Measurements from ENCODE around the gene STK16.
A peak's percentile ranks its signal among the peaks of the same experiment; 100 is the strongest.
"Not testable (repeated sequence)": the region's sequence is repeated elsewhere in the genome, so short reads cannot be mapped to it uniquely, and the experiment has no call there.

The STK16 gene

DNA sequence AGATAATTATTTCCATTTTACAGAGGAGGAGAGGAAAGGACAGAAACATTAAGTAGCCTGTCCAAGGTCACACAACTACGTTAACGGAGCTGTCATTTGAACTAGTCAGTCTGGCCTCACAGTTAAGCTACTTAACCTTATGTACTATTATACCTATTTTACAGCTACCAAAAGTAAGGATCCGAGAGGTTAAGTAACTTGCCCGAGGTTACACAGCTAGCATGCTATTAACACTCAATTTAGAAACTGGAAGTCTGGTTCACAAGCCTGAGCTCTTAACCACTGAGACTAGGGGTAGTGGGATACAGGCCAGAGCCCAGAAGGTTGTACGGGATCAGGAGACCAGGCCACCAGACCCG is 511 bp upstream of the STK16 start:
- DNase-seq = no peak

GRCh38 chr2:219245899-219246230 is 586 bp downstream of the STK16 start:
- DNase-seq = no peak

GRCh38 chr2:219246559-219246958 is 1.3 kb downstream of the STK16 start:
- no peak for DNase-seq

DNA sequence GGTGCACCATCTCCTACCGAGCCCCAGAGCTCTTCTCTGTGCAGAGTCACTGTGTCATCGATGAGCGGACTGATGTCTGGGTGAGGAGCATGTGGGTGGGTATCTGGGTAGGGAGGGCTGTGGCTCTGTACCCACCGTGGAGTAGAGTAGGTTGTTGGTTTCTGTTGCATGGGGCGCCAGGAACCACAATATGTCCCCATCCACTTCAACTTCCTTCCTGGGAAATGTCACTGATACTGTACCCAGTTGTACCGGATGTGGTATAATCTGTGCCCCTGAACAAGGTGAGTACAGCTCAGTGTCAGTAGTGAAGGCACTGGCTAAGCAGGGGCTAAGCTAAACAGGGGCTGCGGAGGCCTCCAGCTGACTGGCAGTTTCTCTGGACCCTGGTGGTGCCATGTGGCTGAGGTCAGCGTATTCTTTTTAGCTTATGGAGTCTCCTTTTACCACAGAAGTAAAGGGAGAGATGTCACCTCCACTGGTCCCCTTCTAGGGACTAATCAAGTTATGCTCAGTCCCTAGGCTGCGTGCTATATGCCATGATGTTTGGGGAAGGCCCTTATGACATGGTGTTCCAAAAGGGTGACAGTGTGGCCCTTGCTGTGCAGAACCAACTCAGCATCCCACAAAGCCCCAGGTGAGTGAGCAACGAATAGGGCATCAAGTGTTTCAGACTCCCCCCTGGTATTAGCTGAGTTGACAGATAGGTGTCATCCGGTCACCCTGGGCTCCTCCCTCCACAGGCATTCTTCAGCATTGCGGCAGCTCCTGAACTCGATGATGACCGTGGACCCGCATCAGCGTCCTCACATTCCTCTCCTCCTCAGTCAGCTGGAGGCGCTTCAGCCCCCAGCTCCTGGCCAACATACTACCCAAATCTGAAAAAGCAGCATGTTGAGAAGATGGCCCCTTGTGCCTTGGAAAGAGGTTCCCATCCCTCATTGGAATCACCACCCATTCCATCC is 2.7 kb downstream of the STK16 start:
- DNase-seq = peak in 2 of 4 experiments; percentile 29 to 37

GRCh38 chr2:219248845-219249202 is 3.5 kb downstream of the STK16 start:
- DNase-seq = no peak

GRCh38 chr2:219249203-219249980 is 4.1 kb downstream of the STK16 start:
- DNase-seq = peak; percentile 30 to 63 (median 45)

- peak in 3 of 4 experiments; percentile 13 to 45 (median 27) for DNase-seq
Observed at GRCh38 chr2:219250049-219250781, 4.9 kb downstream of the STK16 start.

DNA sequence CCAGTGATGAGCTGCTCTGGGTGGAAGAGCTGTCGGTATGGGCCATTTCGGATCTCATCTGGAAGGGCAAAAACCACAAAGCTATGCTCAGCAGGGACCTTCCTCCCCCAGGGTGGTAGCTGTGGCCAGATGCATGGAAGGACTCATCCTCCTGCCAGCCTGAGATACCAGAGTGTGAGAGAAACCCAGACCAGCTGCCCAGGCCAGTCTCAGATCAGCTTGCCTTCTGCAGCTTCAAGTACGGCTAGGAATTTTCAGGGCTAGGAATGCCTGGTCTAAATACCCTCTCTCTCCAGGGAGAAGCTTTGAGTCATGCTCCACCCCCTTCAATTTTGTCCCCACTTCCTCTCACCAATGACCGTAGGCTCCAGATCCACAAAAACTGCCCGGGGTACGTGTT is 6.4 kb downstream of the STK16 start:
- DNase-seq = peak in 3 of 4 experiments; percentile 16 to 32 (median 20)

DNA sequence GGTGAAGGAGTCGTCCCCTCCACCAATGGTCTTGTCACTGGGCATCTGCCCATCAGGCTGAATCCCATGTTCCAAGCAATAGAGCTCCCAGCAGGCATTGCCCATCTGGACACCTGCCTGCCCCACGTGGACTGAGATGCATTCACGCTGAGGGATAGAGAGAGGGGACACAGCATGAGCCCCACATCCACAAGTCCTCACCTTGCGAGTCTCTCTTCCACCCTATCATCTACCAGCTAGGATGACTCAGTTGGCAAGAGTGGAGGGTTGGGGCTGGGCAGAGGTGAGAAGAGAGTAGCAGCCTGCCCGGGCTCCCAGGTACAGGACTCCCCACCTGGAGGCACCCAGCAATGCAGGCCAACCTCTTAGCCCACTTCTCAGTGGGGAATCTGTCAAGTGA is 6.8 kb downstream of the STK16 start:
- DNase-seq = no peak

- DNase-seq = no peak
Observed at GRCh38 chr2:219252570-219252899, 7.3 kb downstream of the STK16 start.

DNA sequence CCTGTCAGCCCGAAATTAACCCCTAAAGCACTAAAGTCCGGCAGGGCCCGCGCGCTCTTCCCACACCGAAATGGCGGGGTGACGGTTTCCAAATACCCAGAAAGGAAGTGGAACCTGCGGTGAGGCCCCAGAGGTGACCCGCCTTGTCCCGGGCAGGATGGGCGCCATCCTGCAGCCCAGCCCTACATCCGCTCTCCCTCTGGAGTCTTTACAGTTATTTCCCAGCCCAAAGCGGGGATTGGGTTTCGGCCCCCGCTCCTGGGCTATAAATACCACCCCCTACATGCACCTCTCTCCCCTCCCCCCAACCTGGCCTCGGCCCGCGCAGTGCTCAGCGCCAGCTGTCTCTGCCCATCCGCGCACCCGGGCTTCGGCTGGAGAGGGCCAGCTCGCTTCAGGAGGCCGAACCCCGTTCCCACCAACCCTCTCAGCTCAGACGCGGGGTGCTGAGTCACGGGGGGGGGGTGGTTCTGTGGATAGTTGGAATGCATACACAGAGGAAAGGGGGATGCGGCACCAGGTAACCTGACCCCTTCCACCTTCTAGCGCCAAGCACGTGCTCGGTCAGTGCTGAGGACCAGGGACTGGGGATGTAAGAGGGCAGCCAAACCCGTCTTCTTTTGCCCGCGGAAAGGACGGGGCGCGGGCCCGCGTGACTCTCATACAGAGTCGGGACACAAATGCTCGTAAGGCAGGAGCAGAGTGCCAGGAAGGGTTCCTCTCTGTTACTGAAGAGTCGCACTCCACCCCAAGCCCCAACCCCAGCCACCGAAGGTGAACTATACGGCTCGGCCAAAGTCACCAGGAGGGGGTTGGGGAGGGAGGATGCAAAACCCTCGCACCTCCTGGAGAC is 7.8 kb downstream of the STK16 start, which contains the start of gene TUBA4B:
TSS of gene TUBA4B (plus strand) at position 344 of the 853 bp plus-strand sequence. CDS start at position 509, 165 bp downstream.
- peak; percentile 20 to 58 (median 37) for DNase-seq

DNA sequence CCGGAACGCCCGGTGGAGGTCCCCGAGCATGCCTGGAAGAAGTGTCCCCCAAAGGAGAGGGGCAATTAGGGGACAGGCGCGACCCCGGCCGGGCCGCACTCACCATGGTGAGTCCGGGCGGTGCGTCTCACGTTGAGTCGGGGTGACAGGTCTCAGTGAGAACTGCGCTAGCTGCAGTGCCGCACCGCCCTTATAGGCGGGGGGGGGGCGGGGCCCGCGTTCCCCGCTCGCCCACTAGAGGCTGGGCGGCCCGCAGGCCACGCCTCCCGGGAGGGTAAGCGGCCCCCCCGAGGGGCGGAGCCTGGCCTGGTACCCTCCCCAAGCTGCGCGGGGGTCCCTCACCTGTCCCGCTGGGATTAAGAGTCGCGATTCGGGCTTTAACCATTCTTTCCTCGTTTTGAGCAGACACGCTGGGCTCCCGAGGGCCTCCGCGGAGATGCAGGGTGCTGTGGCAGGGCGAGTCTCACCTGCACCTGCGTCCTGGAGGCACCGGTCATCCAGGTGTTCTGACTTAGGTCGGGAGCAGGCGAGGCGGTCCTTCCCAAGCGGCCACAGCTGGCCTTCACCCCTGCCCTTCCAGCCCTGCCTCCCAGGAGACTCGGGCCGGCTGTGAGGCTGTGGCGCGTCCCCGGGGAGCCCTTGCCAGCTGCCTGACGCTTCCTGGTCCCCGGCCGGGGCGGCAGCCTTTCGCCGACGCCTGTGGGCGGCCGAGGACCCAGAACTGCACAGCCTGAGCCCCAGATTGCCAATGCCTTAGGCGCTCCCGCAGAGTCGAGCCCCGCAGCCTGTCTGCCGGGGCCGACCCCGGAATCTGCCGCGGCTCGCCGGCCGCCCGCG is 8.7 kb downstream of the STK16 start, which contains the start of gene TUBA4A:
TSS of gene TUBA4A (minus strand) at position 166 of the 837 bp plus-strand sequence. CDS start at position 106, 60 bp downstream.
- DNase-seq = peak; percentile 87 to 95 (median 91)

DNA sequence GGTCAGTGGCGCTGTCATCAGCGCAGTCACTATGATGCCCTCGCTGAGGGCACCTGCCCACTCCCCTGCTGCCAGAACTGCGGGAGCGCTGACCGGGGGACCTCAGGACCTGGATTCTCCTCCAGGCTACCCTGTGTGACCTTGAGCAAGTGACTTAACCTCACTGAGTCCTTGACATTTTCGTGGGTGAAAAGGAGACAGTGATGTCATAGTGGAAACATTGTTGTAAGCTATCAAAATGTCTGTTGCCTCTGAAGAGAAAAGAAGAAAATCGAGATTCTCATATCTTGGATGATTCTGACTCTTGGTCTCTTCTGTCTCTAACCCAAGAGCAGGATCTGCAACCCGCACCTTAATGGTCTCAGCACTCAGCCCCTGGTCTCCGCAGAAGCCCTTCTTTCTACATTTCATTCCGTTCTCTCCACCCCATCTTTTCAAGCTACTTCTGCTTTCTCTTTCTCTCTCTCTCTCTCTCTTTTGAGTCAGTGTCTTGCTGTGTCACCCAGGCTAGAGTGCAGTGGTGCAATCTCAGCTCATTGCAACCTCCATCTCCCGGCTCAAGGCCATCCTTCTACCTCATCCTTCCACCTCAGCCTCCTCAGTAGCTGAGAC is 9.4 kb downstream of the STK16 start:
- DNase-seq = peak; percentile 54 to 76 (median 60)

- not testable (repeated sequence) for DNase-seq
Observed at GRCh38 chr2:219258942-219259341, 13.7 kb downstream of the STK16 start.

DNA sequence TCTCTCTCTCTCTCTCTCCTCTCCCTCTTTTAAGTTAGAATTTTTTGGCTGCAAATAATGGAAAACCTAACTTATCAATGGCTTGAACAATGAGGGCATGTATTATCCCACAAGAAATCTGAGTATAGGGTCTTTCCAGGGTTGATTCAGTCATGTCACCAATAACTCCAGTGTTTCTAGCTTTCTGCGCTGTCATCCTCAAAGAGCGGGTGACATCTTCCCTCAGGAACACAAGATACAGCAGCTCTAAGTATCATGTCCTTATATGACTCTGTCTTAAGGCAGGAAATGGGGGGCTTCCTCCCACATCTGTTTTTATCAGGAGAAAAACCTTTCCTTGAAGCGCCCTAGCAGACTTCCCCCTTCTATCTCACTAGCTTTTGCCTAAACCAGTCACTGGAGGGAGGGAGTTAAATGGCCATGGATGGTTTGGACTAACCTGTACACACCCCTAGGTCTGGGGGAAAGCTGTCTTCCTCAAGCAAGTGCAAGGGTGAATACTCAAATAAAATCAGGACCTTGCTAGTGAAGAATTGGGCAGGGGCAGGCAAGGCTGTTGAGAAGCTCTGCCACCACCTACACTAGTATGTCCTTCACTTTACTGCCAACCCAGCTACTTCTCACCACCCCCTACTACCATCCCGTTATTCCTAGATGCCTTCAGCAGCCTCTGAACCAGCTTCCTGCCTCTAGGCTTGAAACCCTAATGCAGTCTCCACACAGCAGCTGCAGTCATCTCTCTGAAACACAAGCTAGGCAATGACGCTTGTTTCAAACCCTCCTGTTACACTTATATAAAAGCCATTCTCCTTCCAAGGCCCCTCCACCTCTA is 16.0 kb downstream of the STK16 start:
- no peak for DNase-seq

- DNase-seq = no peak
Observed at GRCh38 chr2:219266232-219266631, 21.0 kb downstream of the STK16 start.

DNA sequence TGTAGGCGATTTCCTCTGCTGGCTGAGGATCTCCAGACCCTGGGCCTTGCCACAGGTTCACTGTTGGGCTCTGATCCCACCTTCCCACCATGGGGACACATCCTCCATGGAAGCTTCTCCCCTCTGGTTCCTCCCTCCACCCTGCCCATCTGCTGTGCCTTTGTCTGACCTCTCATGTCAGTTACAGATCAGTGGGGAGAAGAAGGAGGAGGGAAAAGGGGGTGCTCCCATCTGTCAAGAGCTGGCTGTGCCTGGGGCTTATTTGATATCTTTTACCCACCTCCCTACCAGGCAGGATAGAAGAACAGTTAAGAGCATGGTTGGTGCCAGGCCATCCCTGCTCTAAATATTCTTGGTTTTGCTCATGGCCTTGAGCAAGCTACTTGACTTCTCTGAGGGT is 21.6 kb downstream of the STK16 start:
- no peak for DNase-seq

GRCh38 chr2:219268294-219268693 is 23.0 kb downstream of the STK16 start:
- no peak for DNase-seq

- no peak for DNase-seq
Observed at GRCh38 chr2:219269362-219270054, 24.2 kb downstream of the STK16 start.
